HG03196 (cell line): ENCODE data around the gene COMMD9.
"Not testable (repeated sequence)": the region's sequence is repeated elsewhere in the genome, so short reads cannot be mapped to it uniquely, and the experiment has no call there.

Experiments used
- ATAC-seq: cut with Tn5 transposase; IDR thresholded peaks from one replicate; pipeline ENCODE4 v1.9.1; 2021; ENCODE audit not compliant: unreplicated experiment

COMMD9 gene

GRCh38 chr11:36289226-36289852 is at the start of gene COMMD9:
COMMD9 (minus strand) TSS chr11:36289424; CDS start chr11:36289412, 12 bp downstream.
- peak; percentile 99 for ATAC-seq

DNA sequence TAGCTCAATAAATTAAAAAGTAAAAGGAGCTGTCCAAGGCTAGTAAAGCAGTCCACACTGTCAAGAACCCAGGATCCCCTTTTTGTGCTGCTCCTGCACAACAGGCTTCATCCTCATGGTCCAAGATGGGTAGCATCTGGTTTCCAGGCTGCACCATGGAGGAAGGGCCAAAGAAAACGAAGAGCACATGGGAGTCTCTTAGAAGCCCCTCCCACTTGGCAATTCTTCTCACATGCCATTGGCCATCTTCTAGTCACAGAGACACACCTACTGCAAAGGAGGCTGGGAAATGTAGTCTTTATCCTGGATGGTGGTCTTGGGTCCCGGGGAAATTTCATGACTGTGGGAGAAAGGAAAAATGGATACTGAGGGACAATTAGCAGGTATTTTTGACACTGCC is 44.7 kb upstream of the COMMD9 start:
- no peak for ATAC-seq

DNA sequence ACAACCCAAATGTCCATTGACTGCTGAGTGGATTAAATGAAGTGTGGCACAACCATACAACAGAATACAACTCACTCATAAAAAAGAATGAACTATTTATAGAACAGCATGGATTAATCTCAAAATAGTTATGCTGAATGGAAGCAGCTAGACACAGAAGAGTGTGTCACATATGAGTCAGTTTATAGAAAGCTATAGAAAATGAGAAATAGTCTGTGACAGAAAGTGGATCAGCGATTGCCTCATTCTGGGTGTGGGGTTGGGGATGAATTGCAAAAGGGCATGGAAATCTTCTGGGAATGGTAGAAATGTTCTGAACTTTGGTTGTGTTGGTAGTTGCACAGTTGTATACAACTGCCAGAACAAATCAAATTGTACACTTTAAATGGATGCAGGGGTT is 44.2 kb upstream of the COMMD9 start:
- ATAC-seq = no peak

DNA sequence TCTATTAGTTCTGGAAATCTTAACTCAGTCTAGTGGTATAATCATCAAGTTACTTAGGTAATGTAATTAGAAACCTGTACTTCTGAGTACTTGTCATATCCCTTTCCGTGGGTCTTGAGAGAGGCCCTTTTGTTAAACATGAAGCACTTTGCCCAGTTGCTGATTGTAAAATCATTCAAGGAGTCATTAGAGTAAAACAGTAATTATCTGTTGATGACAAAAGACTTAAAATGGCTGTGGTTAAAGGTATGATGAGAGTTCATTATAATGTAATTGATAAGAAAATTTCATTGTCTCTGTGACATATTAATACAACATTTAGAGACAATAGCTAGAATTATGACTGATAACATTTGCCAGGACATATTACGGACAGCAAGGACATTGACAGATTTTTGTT is 41.2 kb upstream of the COMMD9 start:
- no peak for ATAC-seq

DNA sequence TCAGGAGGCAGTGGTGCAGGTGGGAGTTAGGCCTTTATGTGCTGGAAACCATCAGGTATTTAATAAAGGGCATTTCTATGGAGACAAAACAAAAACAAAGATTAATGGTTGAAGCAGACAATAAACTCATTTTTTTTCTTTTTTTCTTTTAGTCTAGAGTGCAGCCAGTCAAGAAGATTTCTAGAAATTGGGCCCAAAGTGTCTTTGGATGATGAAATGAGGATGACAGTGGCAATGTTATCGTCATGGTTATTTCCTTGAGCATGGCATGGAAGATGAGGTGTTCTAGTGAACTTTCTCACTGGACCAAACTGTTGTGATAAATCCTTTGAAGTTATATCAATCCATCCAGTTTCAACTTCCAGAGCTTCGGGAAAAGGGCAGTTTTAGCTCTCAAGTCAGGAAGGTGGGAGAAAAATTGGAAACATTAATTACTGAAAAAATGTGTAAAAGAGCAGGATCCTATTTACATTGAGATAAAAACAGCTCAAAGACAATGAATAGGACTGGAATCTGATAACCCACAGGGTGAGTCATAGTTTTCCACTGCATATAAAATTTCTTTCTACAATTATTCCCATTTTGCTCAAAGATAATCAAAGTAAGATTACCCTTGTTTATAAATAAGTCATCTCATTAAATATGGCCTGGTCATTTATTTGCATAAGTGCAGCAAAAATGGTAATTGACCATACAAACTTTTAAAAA is 39.9 kb upstream of the COMMD9 start:
- ATAC-seq = no peak

DNA sequence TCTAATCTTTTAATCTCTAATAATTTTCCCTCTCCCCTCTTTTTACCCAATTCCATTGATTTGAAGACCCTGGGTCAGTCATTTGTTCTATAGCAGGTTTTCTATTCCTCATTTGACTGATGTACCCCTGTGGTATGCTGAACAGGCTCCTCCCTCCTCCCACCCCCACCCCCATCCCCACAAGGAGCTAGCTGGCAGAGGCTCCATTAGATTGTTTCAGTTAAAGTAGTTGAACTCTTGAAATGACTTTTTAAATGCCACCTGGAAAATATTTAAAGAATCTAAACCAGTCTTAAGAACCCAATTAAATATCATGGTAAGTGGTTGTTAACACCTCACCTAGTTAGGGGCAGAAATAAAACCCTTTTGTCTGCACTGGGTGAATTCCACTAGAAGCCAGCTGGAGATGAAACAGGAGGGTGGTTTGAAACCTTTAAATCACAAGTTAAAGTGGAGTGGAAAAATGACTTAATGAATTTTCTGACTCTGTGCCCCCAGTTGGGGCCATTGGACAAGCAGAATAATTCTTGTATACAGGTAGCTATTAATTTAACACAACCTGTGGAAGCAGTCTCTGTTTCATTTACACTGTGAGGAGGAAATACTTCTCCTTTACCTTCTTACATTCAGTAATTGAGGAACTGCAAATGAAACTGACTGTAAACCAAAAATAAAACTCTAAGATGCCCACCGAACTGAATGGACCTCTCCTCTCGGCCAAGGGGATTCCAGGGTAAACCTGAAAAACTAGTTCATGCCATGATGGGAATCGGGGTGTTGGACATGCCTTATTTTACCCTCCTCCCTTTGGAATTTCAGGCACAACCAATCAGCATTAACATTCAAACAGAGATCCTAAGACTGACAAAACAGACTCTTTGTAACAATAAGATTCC is 37.5 kb upstream of the COMMD9 start:
- no peak for ATAC-seq

- not testable (repeated sequence) for ATAC-seq
These were observed 36.2 kb upstream of the COMMD9 start for GRCh38 chr11:36325403-36325802.

DNA sequence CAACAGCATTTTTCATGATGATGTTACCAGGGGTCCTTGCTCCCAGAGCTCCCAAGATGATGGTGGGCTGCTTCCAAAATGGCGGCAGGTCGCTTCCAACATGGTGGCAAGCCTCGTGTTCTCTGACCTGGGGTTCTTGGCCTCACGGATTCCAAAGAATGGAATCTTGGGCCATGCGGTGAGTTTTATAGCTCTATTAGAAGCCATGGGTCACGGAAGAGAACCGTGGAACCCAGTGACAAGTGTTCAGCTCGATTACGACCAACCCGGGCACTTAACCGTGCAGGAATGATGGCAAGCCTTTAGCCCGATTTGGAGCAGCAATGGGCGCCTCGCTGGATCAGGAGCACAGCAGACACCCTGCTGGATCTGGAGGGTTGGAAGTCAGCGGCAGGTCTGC is 35.7 kb upstream of the COMMD9 start:
- ATAC-seq = not testable (repeated sequence)

- ATAC-seq = no peak
These were observed 28.8 kb upstream of the COMMD9 start for GRCh38 chr11:36317992-36318391.

DNA sequence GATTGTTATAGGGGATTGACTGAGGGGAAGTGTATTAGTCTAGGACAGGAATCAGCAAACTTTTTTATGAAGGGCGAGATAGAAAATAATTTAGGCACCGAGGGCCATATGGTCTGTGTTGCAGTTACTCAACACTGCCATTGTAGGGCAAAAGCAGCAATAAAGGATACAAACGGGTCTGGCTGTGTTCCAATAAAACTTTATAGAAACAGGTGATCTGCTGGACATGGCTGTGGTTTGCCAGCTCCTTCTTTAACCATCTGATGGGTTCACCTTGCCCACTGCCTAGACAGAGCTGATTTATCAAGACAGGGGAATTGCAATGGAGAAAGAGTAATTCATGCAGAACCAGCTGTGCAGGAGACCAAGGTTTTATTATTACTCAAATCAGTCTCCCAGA is 26.8 kb upstream of the COMMD9 start:
- ATAC-seq = no peak

DNA sequence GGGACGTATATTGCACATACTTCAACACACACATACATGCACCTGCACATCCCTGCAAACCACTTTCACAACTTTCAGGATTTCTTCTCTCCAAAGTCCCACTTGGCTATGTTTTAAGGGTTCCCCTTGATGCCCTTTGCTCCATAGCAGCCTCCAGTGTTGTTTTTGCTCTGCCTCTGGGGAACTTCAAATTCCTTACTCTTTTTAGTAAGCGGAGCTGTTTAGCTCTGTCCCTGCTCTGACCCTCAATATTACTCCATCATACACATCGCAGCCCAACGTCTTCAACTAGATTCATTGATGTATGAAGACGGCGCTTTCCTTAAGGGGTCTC is 25.2 kb upstream of the COMMD9 start:
- no peak for ATAC-seq

DNA sequence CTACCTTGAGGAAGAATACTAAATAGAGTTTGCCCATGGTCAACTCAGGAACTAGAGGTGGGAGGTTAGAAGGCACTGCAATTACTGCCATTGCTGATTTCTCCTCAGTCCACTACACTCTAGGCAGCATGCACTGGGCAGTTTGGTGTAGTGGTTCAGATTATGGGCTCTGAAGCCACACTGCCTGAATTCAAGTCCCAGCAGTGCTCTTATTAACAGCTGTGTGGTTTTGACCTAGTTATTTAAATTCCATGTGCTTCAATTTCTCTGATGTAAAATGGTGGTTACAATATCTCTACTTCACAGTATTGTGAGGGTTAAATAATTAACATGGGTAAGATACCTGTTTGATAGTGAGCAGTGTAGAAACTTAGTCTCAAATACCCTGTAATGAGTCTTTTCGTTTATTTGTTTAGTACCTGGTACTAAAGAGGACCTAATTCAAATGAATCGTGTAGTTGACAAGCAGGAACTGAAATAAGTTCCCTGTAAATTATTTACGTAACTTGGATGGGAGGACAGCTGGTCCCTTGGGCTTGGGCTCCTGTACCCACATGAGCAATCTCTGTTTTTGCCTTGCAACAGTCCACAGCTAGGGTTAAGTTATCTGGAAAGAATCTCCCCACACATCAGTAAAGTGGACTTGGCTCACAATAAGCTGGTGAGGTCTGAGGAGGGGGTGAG is 24.7 kb upstream of the COMMD9 start:
- ATAC-seq = peak; percentile 46

GRCh38 chr11:36312611-36313472 is 23.6 kb upstream of the COMMD9 start:
- no peak for ATAC-seq

GRCh38 chr11:36311926-36312595 is 22.8 kb upstream of the COMMD9 start:
- ATAC-seq = no peak

GRCh38 chr11:36309779-36310178 is 20.6 kb upstream of the COMMD9 start:
- no peak for ATAC-seq

DNA sequence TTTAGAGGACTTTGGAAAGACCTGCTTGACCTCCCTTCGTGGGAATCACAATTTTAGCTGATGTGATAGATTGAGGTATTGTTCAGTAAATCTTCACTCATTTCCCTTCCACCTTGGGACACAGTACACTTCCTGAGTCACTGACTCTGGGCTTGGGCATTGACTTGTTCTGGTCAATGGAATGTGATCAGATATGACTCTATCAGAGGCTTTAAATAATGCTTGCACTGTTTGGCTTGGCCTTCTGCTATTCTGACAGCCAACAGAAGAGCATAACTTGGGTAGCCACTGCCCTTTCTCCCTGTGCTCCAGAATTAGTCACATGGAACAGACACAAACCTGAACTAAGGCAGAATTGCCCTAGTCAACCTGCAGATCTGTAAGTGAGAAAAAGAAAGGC is 19.4 kb upstream of the COMMD9 start:
- no peak for ATAC-seq

- no peak for ATAC-seq
These were observed 17.7 kb upstream of the COMMD9 start for GRCh38 chr11:36306888-36307287.

- ATAC-seq = no peak
These were observed 15.8 kb upstream of the COMMD9 start for GRCh38 chr11:36305047-36305446.

DNA sequence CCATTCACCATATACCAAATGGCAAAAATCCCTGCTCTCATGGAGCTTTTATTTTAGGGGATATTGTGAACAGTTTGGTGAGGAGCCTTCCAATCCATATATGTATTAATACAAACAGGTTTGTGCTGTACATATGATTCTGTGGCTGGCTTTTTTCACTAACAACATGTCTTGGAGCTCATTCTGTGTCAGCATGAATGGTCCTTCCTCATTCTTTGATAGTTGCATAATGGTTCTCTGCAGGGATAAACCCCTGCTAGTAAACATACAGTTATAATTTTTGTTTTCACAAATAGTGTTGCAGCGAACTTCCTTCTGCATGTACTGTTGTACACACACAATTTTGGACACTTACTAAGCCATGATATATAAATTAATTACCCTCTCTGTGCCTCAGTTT is 15.1 kb upstream of the COMMD9 start:
- ATAC-seq = no peak

GRCh38 chr11:36300650-36301049 is 11.4 kb upstream of the COMMD9 start:
- ATAC-seq = no peak
